Effector memory CD4-positive, alpha-beta T cell (primary cell): ENCODE measurements around the gene RAB14.

Experiments
- DNase-seq, 3 donors: peaks; one replicate each; pipeline ENCODE4 v3.0.0-alpha.2; 2020
- H3K27ac ChIP-seq: 2 replicates; pipeline ENCODE4 v1.7.0; 2013; ENCODE audit warnings: mild to moderate bottlenecking, low read length, moderate library complexity; ENCODE audit not compliant: insufficient read depth, poor library complexity, severe bottlenecking
- H3K27me3 ChIP-seq: replicated peaks from 2 replicates; pipeline ENCODE4 v1.7.0; 2013; ENCODE audit warnings: mild to moderate bottlenecking, low read length; ENCODE audit not compliant: insufficient read depth, control insufficient read depth, poor library complexity, severe bottlenecking
- H3K36me3 ChIP-seq: 2 replicates; pipeline ENCODE4 v1.7.0; 2013; ENCODE audit warnings: mild to moderate bottlenecking, low read length, moderate library complexity; ENCODE audit not compliant: control insufficient read depth, insufficient read depth
- H3K4me1 ChIP-seq: 2 replicates; pipeline ENCODE4 v1.7.0; 2013; ENCODE audit warnings: low read length, mild to moderate bottlenecking; ENCODE audit not compliant: control insufficient read depth, insufficient read depth, poor library complexity, severe bottlenecking
- H3K4me3 ChIP-seq: 2 replicates; pipeline ENCODE4 v1.7.0; 2013; ENCODE audit warnings: low read length, low read depth, mild to moderate bottlenecking; ENCODE audit not compliant: insufficient read depth, poor library complexity, severe bottlenecking
- H3K9me3 ChIP-seq: 2 replicates; pipeline ENCODE4 v1.7.0; 2013; ENCODE audit warnings: mild to moderate bottlenecking, low read length, moderate library complexity; ENCODE audit not compliant: control insufficient read depth

The RAB14 gene

GRCh38 chr9:121220996-121221663 is 19.5 kb upstream of the RAB14 start:
- Histone ChIP-seq H3K4me3 (no peak overlapping the region), H3K27ac (no peak overlapping the region), H3K36me3 (no peaks in the 10 kb centered on the region), H3K9me3 (no peaks in the 10 kb centered on the region), H3K27me3 (no peaks in the 10 kb centered on the region), H3K4me1 (no peaks in the 10 kb centered on the region)
- DNase-seq: no peak

GRCh38 chr9:121219530-121219929 is 17.9 kb upstream of the RAB14 start:
- no peak for DNase-seq
- Histone ChIP-seq H3K36me3 (no peaks in the 10 kb centered on the region), H3K27ac (no peak overlapping the region), H3K4me1 (no peaks in the 10 kb centered on the region), H3K27me3 (no peaks in the 10 kb centered on the region), H3K9me3 (no peaks in the 10 kb centered on the region), H3K4me3 (no peak overlapping the region)

GRCh38 chr9:121218357-121219027 is 16.8 kb upstream of the RAB14 start:
- H3K9me3 ChIP-seq: no peaks in the 10 kb centered on the region
- no peaks in the 10 kb centered on the region for H3K27me3 ChIP-seq
- H3K4me1 ChIP-seq: no peaks in the 10 kb centered on the region
- no peak for DNase-seq
- no peak overlapping the region for H3K4me3 ChIP-seq
- H3K36me3 ChIP-seq: no peaks in the 10 kb centered on the region
- no peak overlapping the region for H3K27ac ChIP-seq

GRCh38 chr9:121217609-121218292 is 16.1 kb upstream of the RAB14 start:
- no peaks in the 10 kb centered on the region for H3K36me3 ChIP-seq
- H3K9me3 ChIP-seq: no peaks in the 10 kb centered on the region
- H3K4me3 ChIP-seq: no peak overlapping the region
- no peaks in the 10 kb centered on the region for H3K27me3 ChIP-seq
- no peak for DNase-seq
- H3K4me1 ChIP-seq: peaks cover 5% of the 10 kb centered on the region
- H3K27ac ChIP-seq: no peak overlapping the region

GRCh38 chr9:121216271-121216805 is 14.7 kb upstream of the RAB14 start:
- H3K27ac ChIP-seq: no peak overlapping the region
- H3K4me1 ChIP-seq: peaks cover 5% of the 10 kb centered on the region

GRCh38 chr9:121214005-121214404 is 12.3 kb upstream of the RAB14 start:
- no peak overlapping the region for H3K27ac ChIP-seq
- no peaks in the 10 kb centered on the region for H3K9me3 ChIP-seq
- H3K27me3 ChIP-seq: no peaks in the 10 kb centered on the region
- DNase-seq: no peak
- no peaks in the 10 kb centered on the region for H3K36me3 ChIP-seq
- H3K4me3 ChIP-seq: no peak overlapping the region
- H3K4me1 ChIP-seq: peaks cover 5% of the 10 kb centered on the region

More at GRCh38 chr9:121216271-121216805, 14.7 kb upstream of the RAB14 start:
- Histone ChIP-seq H3K27me3 (no peaks in the 10 kb centered on the region), H3K36me3 (no peaks in the 10 kb centered on the region), H3K4me3 (no peak overlapping the region), H3K9me3 (no peaks in the 10 kb centered on the region)
- DNase-seq: no peak

- H3K27ac ChIP-seq: no peak overlapping the region
- DNase-seq: peak; percentile 18 to 51 (median 25)
- H3K4me3 ChIP-seq: no peak overlapping the region
- peaks cover 5% of the 10 kb centered on the region for H3K4me1 ChIP-seq
- H3K36me3 ChIP-seq: no peaks in the 10 kb centered on the region
- H3K27me3 ChIP-seq: no peaks in the 10 kb centered on the region
- no peaks in the 10 kb centered on the region for H3K9me3 ChIP-seq
Measured at GRCh38 chr9:121213136-121213806, 11.6 kb upstream of the RAB14 start.

- peaks cover 5% of the 10 kb centered on the region for H3K4me1 ChIP-seq
- H3K36me3 ChIP-seq: no peaks in the 10 kb centered on the region
- no peaks in the 10 kb centered on the region for H3K9me3 ChIP-seq
- no peak for DNase-seq
- H3K27me3 ChIP-seq: no peaks in the 10 kb centered on the region
- no peak overlapping the region for H3K4me3 ChIP-seq
- no peak overlapping the region for H3K27ac ChIP-seq
Measured at GRCh38 chr9:121210536-121210935, 8.9 kb upstream of the RAB14 start.

- H3K27ac ChIP-seq: no peak overlapping the region
- no peaks in the 10 kb centered on the region for H3K36me3 ChIP-seq
- DNase-seq: no peak
Measured at GRCh38 chr9:121207371-121207940, 5.8 kb upstream of the RAB14 start.

More at GRCh38 chr9:121207371-121207940, 5.8 kb upstream of the RAB14 start:
- no peak overlapping the region for H3K4me3 ChIP-seq
- H3K4me1 ChIP-seq: no peaks in the 10 kb centered on the region
- H3K9me3 ChIP-seq: no peaks in the 10 kb centered on the region
- no peaks in the 10 kb centered on the region for H3K27me3 ChIP-seq
